Endodermal cell (in vitro differentiated cells): Measurements from ENCODE around the gene RIN3. TPM values are rescaled to one million over a fixed set of nuclear protein-coding genes. Genes with fewer than 3 reads are reported as not detected.

ENCODE experiments used
- DNase-seq: peaks from one replicate; pipeline ENCODE4 v3.0.0-alpha.2; 2017
- H3K27ac ChIP-seq: 2 replicates; pipeline ENCODE4 v1.5.1; 2013; ENCODE audit warnings: mild to moderate bottlenecking, low read depth, low read length, moderate library complexity
- H3K27me3 ChIP-seq: 2 replicates; pipeline ENCODE4 v1.6.1; 2013; ENCODE audit warnings: mild to moderate bottlenecking, low read length, moderate library complexity; ENCODE audit not compliant: insufficient read depth, control insufficient read depth, poor library complexity, severe bottlenecking
- H3K36me3 ChIP-seq: 2 replicates; pipeline ENCODE4 v1.7.0; 2013; ENCODE audit warnings: mild to moderate bottlenecking, low read length, moderate library complexity; ENCODE audit not compliant: control insufficient read depth, insufficient read depth
- H3K4me1 ChIP-seq: one replicate; pipeline ENCODE4 v1.7.0; 2013; ENCODE audit warnings: low read length; ENCODE audit not compliant: control insufficient read depth, insufficient read depth
- H3K4me3 ChIP-seq: 2 replicates; pipeline ENCODE4 v1.5.1; 2013; ENCODE audit warnings: mild to moderate bottlenecking, low read length, moderate library complexity
- H3K9ac ChIP-seq: 2 replicates; pipeline ENCODE4 v1.6.1; 2013; ENCODE audit warnings: mild to moderate bottlenecking, low read length, moderate library complexity; ENCODE audit not compliant: poor library complexity, severe bottlenecking; ENCODE audit errors: extremely low read depth
- H3K9me3 ChIP-seq: 2 replicates; pipeline ENCODE4 v1.6.1; 2013; ENCODE audit warnings: mild to moderate bottlenecking, low read length, moderate library complexity; ENCODE audit not compliant: control insufficient read depth
- H3K27ac Mint-ChIP-seq: 2 replicates; pipeline ENCODE4 v1.8.0; 2020; ENCODE audit warnings: mixed read lengths
- H3K27me3 Mint-ChIP-seq: 2 replicates; pipeline ENCODE4 v1.8.0; 2021; ENCODE audit warnings: mild to moderate bottlenecking, mixed read lengths; ENCODE audit not compliant: insufficient read depth
- H3K36me3 Mint-ChIP-seq: 2 replicates; pipeline ENCODE4 v1.8.0; 2020; ENCODE audit warnings: low read depth, mixed read lengths
- H3K4me1 Mint-ChIP-seq: 2 replicates; pipeline ENCODE4 v1.8.0; 2020; ENCODE audit warnings: mixed read lengths
- H3K4me3 Mint-ChIP-seq: 2 replicates; pipeline ENCODE4 v1.8.0; 2020; ENCODE audit warnings: mild to moderate bottlenecking, moderate library complexity, mixed read lengths
- H3K9me3 Mint-ChIP-seq: 2 replicates; pipeline ENCODE4 v1.8.0; 2020; ENCODE audit warnings: mild to moderate bottlenecking, mixed read lengths
- WGBS, 2 experiments: methylation state at CpG; one replicate each; pipeline versions ENCODE4 v1.1.5 to v1.1.7; 2013; ENCODE audit warnings: missing lambda C conversion rate in 2 of 2, mixed read lengths in 1 of 2; ENCODE audit not compliant: insufficient coverage in 1 of 2, insufficient read length in 1 of 2; 5-methylcytosine and 5-hydroxymethylcytosine counted together
- total RNA-seq, 2 donors: library from RNA; stranded (reverse); fragmentation: NEBNext Ultra II Directional in 1 of 2; extraction: Animal tissue kit (Norgen Biotek cat#: 25700) in 1 of 2; gene quantifications; 2 replicates in 1 of 2; 3 replicates in 1 of 2; pipeline ENCODE4 v1.2.1, GENCODE V29; 2021
- TF ChIP-seq, protein P1 (sequence below): fragments of 200-600 bp; sonication (generic); conservative IDR thresholded peaks from 2 replicates; pipeline ENCODE4 v1.5.0; 2021; ENCODE audit warnings: antibody characterized with exemption, mild to moderate bottlenecking

RIN3 gene
- total RNA-seq, 2 donors from 2014 or later, result 5.2 to 6.0 TPM

DNA sequence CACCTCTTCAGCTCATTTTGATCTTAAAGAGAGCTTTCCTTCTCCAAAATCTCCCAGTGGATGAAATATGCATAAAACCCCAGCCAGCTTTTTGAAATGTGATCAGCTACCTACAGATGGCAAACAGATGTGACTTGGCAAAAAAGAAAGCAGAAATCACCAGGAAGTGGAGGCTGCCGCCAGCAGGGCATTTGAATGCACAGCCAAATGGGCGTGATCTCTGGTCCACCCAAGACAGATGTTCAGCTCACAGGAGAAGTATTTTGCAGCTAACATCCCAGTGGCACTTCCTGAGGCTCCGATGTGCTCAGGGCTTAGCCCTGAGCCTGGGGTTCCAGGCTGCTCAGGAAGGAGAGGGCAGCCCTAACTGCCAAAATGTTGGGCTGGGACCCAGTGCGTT is 156.6 kb downstream of the RIN3 start:
- H3K27me3 ChIP-seq, result no peaks in the 10 kb centered on the region
- Mint-ChIP-seq H3K27me3 (no peaks in the 10 kb centered on the region), H3K9me3 (no peaks in the 10 kb centered on the region), H3K36me3 (no peaks in the 10 kb centered on the region), H3K27ac (no peak overlapping the region), H3K4me3 (no peak overlapping the region), H3K4me1 (peaks cover 7% of the 10 kb centered on the region)
- no peaks in the 10 kb centered on the region for H3K36me3 ChIP-seq
- DNase-seq, result no peak
- TF ChIP-seq, protein P1, sequence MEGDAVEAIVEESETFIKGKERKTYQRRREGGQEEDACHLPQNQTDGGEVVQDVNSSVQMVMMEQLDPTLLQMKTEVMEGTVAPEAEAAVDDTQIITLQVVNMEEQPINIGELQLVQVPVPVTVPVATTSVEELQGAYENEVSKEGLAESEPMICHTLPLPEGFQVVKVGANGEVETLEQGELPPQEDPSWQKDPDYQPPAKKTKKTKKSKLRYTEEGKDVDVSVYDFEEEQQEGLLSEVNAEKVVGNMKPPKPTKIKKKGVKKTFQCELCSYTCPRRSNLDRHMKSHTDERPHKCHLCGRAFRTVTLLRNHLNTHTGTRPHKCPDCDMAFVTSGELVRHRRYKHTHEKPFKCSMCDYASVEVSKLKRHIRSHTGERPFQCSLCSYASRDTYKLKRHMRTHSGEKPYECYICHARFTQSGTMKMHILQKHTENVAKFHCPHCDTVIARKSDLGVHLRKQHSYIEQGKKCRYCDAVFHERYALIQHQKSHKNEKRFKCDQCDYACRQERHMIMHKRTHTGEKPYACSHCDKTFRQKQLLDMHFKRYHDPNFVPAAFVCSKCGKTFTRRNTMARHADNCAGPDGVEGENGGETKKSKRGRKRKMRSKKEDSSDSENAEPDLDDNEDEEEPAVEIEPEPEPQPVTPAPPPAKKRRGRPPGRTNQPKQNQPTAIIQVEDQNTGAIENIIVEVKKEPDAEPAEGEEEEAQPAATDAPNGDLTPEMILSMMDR, result no peak
- H3K4me3 ChIP-seq, result no peak overlapping the region
- H3K9me3 ChIP-seq, result no peaks in the 10 kb centered on the region
- H3K9ac ChIP-seq, result no peak overlapping the region
- no peaks in the 10 kb centered on the region for H3K4me1 ChIP-seq
- WGBS, 2 experiments, result 88 to 93% methylated on average over 4 of the region's 4 CpGs
- H3K27ac ChIP-seq, result no peak overlapping the region

GRCh38 chr14:92670643-92671366 is 157.2 kb downstream of the RIN3 start:
- Mint-ChIP-seq H3K27ac (no peak overlapping the region), H3K27me3 (no peaks in the 10 kb centered on the region), H3K4me3 (no peak overlapping the region), H3K36me3 (no peaks in the 10 kb centered on the region), H3K9me3 (no peaks in the 10 kb centered on the region), H3K4me1 (peaks cover 3% of the 10 kb centered on the region)
- Histone ChIP-seq H3K4me3 (no peak overlapping the region), H3K4me1 (no peaks in the 10 kb centered on the region), H3K27me3 (no peaks in the 10 kb centered on the region), H3K36me3 (no peaks in the 10 kb centered on the region), H3K27ac (no peak overlapping the region), H3K9me3 (no peaks in the 10 kb centered on the region), H3K9ac (no peak overlapping the region)
- WGBS, 2 experiments, result 94 to 96% methylated on average over 7 to 9 of the region's 9 CpGs
- TF ChIP-seq, protein P1, result no peak
- no peak for DNase-seq

GRCh38 chr14:92673601-92674150 is 160.1 kb downstream of the RIN3 start:
- Histone ChIP-seq H3K36me3 (no peaks in the 10 kb centered on the region), H3K4me1 (no peaks in the 10 kb centered on the region), H3K27ac (no peak overlapping the region), H3K4me3 (no peak overlapping the region), H3K9ac (no peak overlapping the region), H3K27me3 (no peaks in the 10 kb centered on the region), H3K9me3 (no peaks in the 10 kb centered on the region)
- WGBS, 2 experiments, result 87 to 88% methylated on average over 15 to 19 of the region's 19 CpGs
- H3K4me1 Mint-ChIP-seq, result no peaks in the 10 kb centered on the region
- TF ChIP-seq, protein P1, result no peak
- no peaks in the 10 kb centered on the region for H3K27me3 Mint-ChIP-seq
- DNase-seq, result no peak
- no peak overlapping the region for H3K4me3 Mint-ChIP-seq
- H3K36me3 Mint-ChIP-seq, result no peaks in the 10 kb centered on the region
- no peak overlapping the region for H3K27ac Mint-ChIP-seq
- no peaks in the 10 kb centered on the region for H3K9me3 Mint-ChIP-seq
